Panc1 (cell line): Measurements from ENCODE around the gene RAB30.

Experiments used
- CTCF ChIP-seq: fragments of 450-650 bp; IDR thresholded peaks from 2 replicates; pipeline ENCODE4 v1.5.1; 2017; ENCODE audit warnings: mild to moderate bottlenecking
- POLR2AphosphoS5 ChIP-seq: IDR thresholded peaks from 2 replicates; pipeline ENCODE4 v1.6.1; 2012; ENCODE audit warnings: mild to moderate bottlenecking, low read depth, low read length, moderate library complexity
- SIN3A ChIP-seq: IDR thresholded peaks from 2 replicates; pipeline ENCODE4 v1.6.1; 2012; ENCODE audit warnings: low read depth, mild to moderate bottlenecking, low read length, moderate library complexity, borderline replicate concordance; ENCODE audit not compliant: insufficient read depth
- TCF7L2 ChIP-seq: IDR thresholded peaks from 2 replicates; pipeline ENCODE4 v1.6.1; 2011; ENCODE audit warnings: mild to moderate bottlenecking, low read depth, low read length, inconsistent platforms

- TF ChIP-seq CTCF = no peak
- no peak for TF ChIP-seq SIN3A
- TF ChIP-seq TCF7L2 = no peak
- no peak for TF ChIP-seq POLR2AphosphoS5
Measured at GRCh38 chr11:82959987-82960778, 111.5 kb downstream of the RAB30 start.
